ENCODE data around the gene SERTAD2.

SERTAD2 gene

DNA sequence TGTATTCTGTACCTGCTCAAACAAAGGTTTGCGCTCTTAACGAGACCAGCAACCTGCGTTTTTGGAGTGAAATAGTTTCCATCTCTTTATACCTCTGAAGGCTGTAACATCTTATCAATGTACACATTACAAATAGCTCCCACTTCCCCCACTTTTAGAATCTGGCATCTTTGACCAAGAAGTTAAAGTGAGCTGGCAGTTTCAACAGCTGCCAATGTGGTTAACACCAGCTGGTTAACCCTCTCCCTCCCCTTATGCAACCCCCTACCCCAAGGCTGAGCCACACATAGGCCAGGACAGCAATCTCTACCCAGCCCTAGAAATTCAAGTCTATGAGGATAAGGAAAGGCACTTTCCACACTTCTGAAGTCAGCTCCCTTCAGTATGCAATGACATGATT lies 2.2 kb upstream of the SERTAD2 start:
- TF ChIP-seq CTCF (conservative IDR thresholded peaks at IDR 0.05; ENCODE audit: low read length): no peak
- no peak overlapping the region for H3K4me3 ChIP-seq (ENCODE audit: low read length)
- no peak for DNase-seq (ENCODE audit: low read depth)

- DNase-seq (ENCODE audit: low read depth): peak; percentile 37
- H3K4me3 ChIP-seq (ENCODE audit: low read length): peak overlapping the region; percentile 80
These were observed 1.4 kb upstream of the SERTAD2 start for GRCh38 chr2:64655018-64655664.

GRCh38 chr2:64654063-64654811 lies 524 bp upstream of the SERTAD2 start:
- peak overlapping the region; percentile 80 for H3K4me3 ChIP-seq (ENCODE audit: low read length)
- DNase-seq (ENCODE audit: low read depth): peak; percentile 93
- no peak for TF ChIP-seq CTCF (conservative IDR thresholded peaks at IDR 0.05; ENCODE audit: low read length)

More at GRCh38 chr2:64655018-64655664, 1.4 kb upstream of the SERTAD2 start:
- peak; percentile 58 for TF ChIP-seq CTCF (conservative IDR thresholded peaks at IDR 0.05; ENCODE audit: low read length)

- DNase-seq (ENCODE audit: low read depth): peak; percentile 88
- H3K4me3 ChIP-seq (ENCODE audit: low read length): peak overlapping the region; percentile 80
- TF ChIP-seq CTCF (conservative IDR thresholded peaks at IDR 0.05; ENCODE audit: low read length): no peak
These were observed 1.2 kb downstream of the SERTAD2 start for GRCh38 chr2:64652231-64653108.

GRCh38 chr2:64651590-64651989 lies 2.1 kb downstream of the SERTAD2 start:
- no peak for TF ChIP-seq CTCF (conservative IDR thresholded peaks at IDR 0.05; ENCODE audit: low read length)
- H3K4me3 ChIP-seq (ENCODE audit: low read length): peak overlapping the region; percentile 80
- DNase-seq (ENCODE audit: low read depth): no peak

- no peak for TF ChIP-seq CTCF (conservative IDR thresholded peaks at IDR 0.05; ENCODE audit: low read length)
- DNase-seq (ENCODE audit: low read depth): no peak
- no peak overlapping the region for H3K4me3 ChIP-seq (ENCODE audit: low read length)
These were observed 2.9 kb downstream of the SERTAD2 start for GRCh38 chr2:64650722-64651338.
